B cell (primary cell): ENCODE results near the gene NECTIN1. TPM values are rescaled to one million over a fixed set of nuclear protein-coding genes. Genes with fewer than 3 reads are reported as not detected.

Source experiments
- ATAC-seq: fragments of 200-7000 bp; cut with Tn5 transposase; one replicate; pipeline ENCODE4 v1.10.0; 2021; ENCODE audit warnings: low read depth, mild to moderate bottlenecking, moderate number of reproducible peaks, moderate library complexity
- CTCF ChIA-PET: fragments of 350-600 bp; sonication (Branson Sonifier 250); formaldehyde crosslinking; loops from one replicate; lab custom pipeline; 2021; ENCODE audit warnings: antibody characterized with exemption, inconsistent platforms; lab: Charles Lee
- POLR2A ChIA-PET: fragments of 350-600 bp; sonication (Branson Sonifier 250); formaldehyde crosslinking; loops from one replicate; lab custom pipeline; 2021; ENCODE audit warnings: antibody characterized with exemption; lab: Charles Lee
- DNase-seq: peaks from one replicate; pipeline ENCODE4 v3.0.0; 2013
- H2AFZ ChIP-seq: 2 replicates; pipeline ENCODE4 v1.6.1; 2012; ENCODE audit warnings: mild to moderate bottlenecking, low read depth, low read length; ENCODE audit not compliant: insufficient read depth, poor library complexity, severe bottlenecking
- H3K27ac ChIP-seq, 2 donors: 1 replicate in 1 of 2; 2 replicates in 1 of 2; pipeline ENCODE4 v1.5.1; 2012 to 2013; ENCODE audit warnings: low read length in 2 of 2, mild to moderate bottlenecking in 2 of 2, moderate library complexity in 1 of 2
- H3K27me3 ChIP-seq, 4 experiments: fragments of 200-600 bp in 1 of 4; sonication (generic) in 1 of 4; replicated peaks in 1 of 4; 1 replicate in 2 of 4; 2 replicates in 2 of 4; pipeline versions ENCODE4 v1.6.1 to v1.7.0; 2013 to 2016; ENCODE audit warnings: low read length in 3 of 4, mild to moderate bottlenecking in 2 of 4, mixed read lengths in 1 of 4, moderate library complexity in 1 of 4; ENCODE audit not compliant: insufficient read depth in 4 of 4, control insufficient read depth in 3 of 4; ENCODE audit errors: control extremely low read depth in 1 of 4
- H3K36me3 ChIP-seq, 2 experiments: replicated peaks in 1 of 2; 1 replicate in 1 of 2; 2 replicates in 1 of 2; pipeline versions ENCODE4 v1.6.1 to v1.7.1; 2013; ENCODE audit warnings: low read length in 1 of 2; ENCODE audit not compliant: insufficient read depth in 2 of 2, control insufficient read depth in 1 of 2; ENCODE audit errors: control extremely low read depth in 1 of 2, extremely low read depth in 1 of 2
- H3K4me1 ChIP-seq, 2 donors: fragments of 200-600 bp in 1 of 2; sonication (generic) in 1 of 2; 1 replicate in 1 of 2; 2 replicates in 1 of 2; pipeline versions ENCODE4 v1.5.1 to v1.6.1; 2013 to 2017; ENCODE audit warnings: low read length in 2 of 2; ENCODE audit not compliant: control insufficient read depth in 2 of 2, insufficient read depth in 2 of 2
- H3K4me2 ChIP-seq: replicated peaks from 2 replicates; pipeline ENCODE3; 2012; ENCODE audit warnings: mild to moderate bottlenecking, low read depth, low read length; ENCODE audit not compliant: poor library complexity, severe bottlenecking
- H3K4me3 ChIP-seq, 5 experiments: fragments of 200-600 bp in 1 of 5; sonication (generic) in 1 of 5; 1 replicate in 3 of 5; 2 replicates in 2 of 5; pipeline versions ENCODE4 v1.5.1 to v1.7.0; 2011 to 2016; ENCODE audit warnings: low read length in 4 of 5, mild to moderate bottlenecking in 4 of 5, low read depth in 2 of 5, control low read depth in 1 of 5, moderate library complexity in 1 of 5; ENCODE audit not compliant: insufficient read depth in 1 of 5; ENCODE audit errors: control extremely low read depth in 1 of 5, extremely low read depth in 1 of 5
- H3K79me2 ChIP-seq: fragments of 200-600 bp; sonication (generic); one replicate; pipeline ENCODE4 v1.6.0; 2016; ENCODE audit warnings: low read length; ENCODE audit not compliant: control insufficient read depth, insufficient read depth
- H3K9ac ChIP-seq: fragments of 200-600 bp; sonication (generic); 2 replicates; pipeline ENCODE4 v1.6.1; 2017; ENCODE audit warnings: mild to moderate bottlenecking, low read length, moderate library complexity
- H3K9me3 ChIP-seq, 3 donors: one replicate each; pipeline versions ENCODE4 v1.6.1 to v1.7.1; 2013; ENCODE audit warnings: low read length in 2 of 3; ENCODE audit not compliant: control insufficient read depth in 2 of 3, insufficient read depth in 1 of 3; ENCODE audit errors: control extremely low read depth in 1 of 3
- H4K20me1 ChIP-seq: 2 replicates; pipeline ENCODE4 v1.6.0; 2012; ENCODE audit warnings: mild to moderate bottlenecking, low read length; ENCODE audit not compliant: insufficient read depth, control insufficient read depth, poor library complexity, severe bottlenecking
- H3K27ac Mint-ChIP-seq: one replicate; pipeline ENCODE4 v1.8.0; 2021; ENCODE audit warnings: mixed read lengths
- H3K27me3 Mint-ChIP-seq: one replicate; pipeline ENCODE4 v1.8.0; 2021; ENCODE audit warnings: mixed read lengths
- H3K4me1 Mint-ChIP-seq: one replicate; pipeline ENCODE4 v1.8.0; 2021; ENCODE audit warnings: mixed read lengths
- H3K4me3 Mint-ChIP-seq: one replicate; pipeline ENCODE4 v1.8.0; 2021; ENCODE audit warnings: mixed read lengths
- H3K9me3 Mint-ChIP-seq: one replicate; pipeline ENCODE4 v1.8.0; 2022; ENCODE audit warnings: mixed read lengths; ENCODE audit not compliant: insufficient read depth
- CTCF ChIP-seq: fragments of 200-600 bp; IDR thresholded peaks from one replicate; pipeline ENCODE4 v1.8.0; 2022; ENCODE audit warnings: antibody characterized with exemption, mild to moderate bottlenecking
- EZH2 ChIP-seq: IDR thresholded peaks from 2 replicates; pipeline ENCODE4 v1.6.1; 2012; ENCODE audit warnings: borderline replicate concordance, low read depth, mild to moderate bottlenecking, moderate library complexity, low read length; ENCODE audit not compliant: insufficient read depth, poor library complexity, severe bottlenecking
- WGBS: methylation state at CpG from one replicate; pipeline ENCODE4 v1.1.5; 2013; ENCODE audit warnings: missing lambda C conversion rate; ENCODE audit not compliant: insufficient coverage; 5-methylcytosine and 5-hydroxymethylcytosine counted together
- intact Hi-C: fragments of 100-400 bp; cut with micrococcal nuclease; formaldehyde crosslinking; loops from one replicate; pipeline ENCODE4 v1.10.0; 2022
- polyA plus RNA-seq: library from polyadenylated mRNA; depleted of rRNA; stranded (reverse); fragments of >200 nt; gene quantifications from 2 replicates; pipeline ENCODE4 v1.2.3, GENCODE V29; 2012
- total RNA-seq, 2 donors: library from RNA; stranded (reverse); fragments of 120-200 nt in 1 of 2; gene quantifications; 1 replicate in 1 of 2; 2 replicates in 1 of 2; pipeline versions ENCODE4 v1.2.3 to v1.2.4, GENCODE V29; 2013 to 2022

NECTIN1 gene
- total and polyA plus RNA-seq, 2 donors (not counting 1 experiment from before 2014, with no cell fraction given), result 2.1 to 3.9 TPM

GRCh38 chr11:119643212-119643875 lies 85.7 kb downstream of the NECTIN1 start:
- DNase-seq, result no peak
- WGBS, result 91% methylated on average over 8 of the region's 10 CpGs
- H3K9me3 ChIP-seq, result no peaks in the 10 kb centered on the region
- CTCF ChIA-PET, result interaction anchor here (2.0 to 6.4 kb wide), 3 partner anchors 86 to 465 kb away, joined by 7 to 41 read pairs (median 11); partner anchors contain the start of gene NECTIN1
- no peak overlapping the region for H3K27ac ChIP-seq
- H3K79me2 ChIP-seq, result no peaks in the 10 kb centered on the region
- Mint-ChIP-seq H3K4me3 (no peak overlapping the region), H3K27ac (no peak overlapping the region), H3K27me3 (peaks cover 7% of the 10 kb centered on the region), H3K4me1 (no peaks in the 10 kb centered on the region), H3K9me3 (no peaks in the 10 kb centered on the region)
- no peaks in the 10 kb centered on the region for H3K4me1 ChIP-seq
- no peak overlapping the region for H3K4me3 ChIP-seq
- no peaks in the 10 kb centered on the region for H3K36me3 ChIP-seq
- no peak overlapping the region for H2AFZ ChIP-seq
- no peaks in the 10 kb centered on the region for H3K27me3 ChIP-seq
- no peak overlapping the region for H3K4me2 ChIP-seq
- TF ChIP-seq EZH2 (no peak), CTCF (no peak)
- intact Hi-C loops, result no loop called here
- ATAC-seq, result no peak
- no peak overlapping the region for H3K9ac ChIP-seq
- H4K20me1 ChIP-seq, result no peaks in the 10 kb centered on the region
- POLR2A ChIA-PET, result no interaction called here

- Mint-ChIP-seq H3K9me3 (no peaks in the 10 kb centered on the region), H3K27me3 (peaks cover 7% of the 10 kb centered on the region), H3K4me3 (no peak overlapping the region), H3K4me1 (no peaks in the 10 kb centered on the region), H3K27ac (no peak overlapping the region)
- intact Hi-C loops, result no loop called here
- Histone ChIP-seq H3K27me3 (no peaks in the 10 kb centered on the region), H4K20me1 (no peaks in the 10 kb centered on the region), H3K36me3 (no peaks in the 10 kb centered on the region), H3K4me2 (no peak overlapping the region), H3K9me3 (no peaks in the 10 kb centered on the region), H3K9ac (no peak overlapping the region), H3K4me1 (no peaks in the 10 kb centered on the region), H3K4me3 (no peak overlapping the region), H3K27ac (no peak overlapping the region), H3K79me2 (no peaks in the 10 kb centered on the region), H2AFZ (no peak overlapping the region)
- 91% methylated on average over 4 of the region's 12 CpGs for WGBS
- ChIA-PET POLR2A (no interaction called here), CTCF (interaction anchor here (1.0 to 6.4 kb wide), 6 partner anchors 14 to 661 kb away, joined by 3 to 41 read pairs (median 6); partner anchors contain the start of gene NECTIN1)
- DNase-seq, result peak; percentile 45
- ATAC-seq, result no peak
- TF ChIP-seq CTCF (peak; percentile 60), EZH2 (no peak)
These were observed 86.8 kb downstream of the NECTIN1 start for GRCh38 chr11:119641983-119642745.
